ENCODE data around the gene CCDC157.

DNA sequence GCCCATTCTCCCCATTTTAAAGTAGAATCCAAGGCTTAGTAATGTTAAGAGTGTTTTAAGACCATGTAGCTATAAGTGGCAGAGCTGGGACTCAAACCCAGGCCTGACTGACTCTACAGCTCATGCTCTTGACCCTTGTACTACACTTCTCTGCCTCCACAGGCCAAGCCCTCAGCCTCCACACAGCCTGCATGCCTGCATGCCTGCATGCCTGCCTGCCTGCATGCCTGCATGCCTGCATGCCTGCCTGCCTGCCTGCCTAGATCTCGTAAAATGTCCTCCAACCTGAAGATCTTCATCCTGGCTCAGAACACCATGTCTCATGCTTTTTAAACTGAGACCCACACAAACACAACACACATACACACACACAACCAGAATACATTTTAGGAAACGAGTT is 48.7 kb upstream of the CCDC157 start:
- no peak for TF ChIP-seq POLR2A (IDR thresholded peaks at IDR 0.05; ENCODE audit: extremely low read depth, insufficient read length)
- TF ChIP-seq, protein P1, sequence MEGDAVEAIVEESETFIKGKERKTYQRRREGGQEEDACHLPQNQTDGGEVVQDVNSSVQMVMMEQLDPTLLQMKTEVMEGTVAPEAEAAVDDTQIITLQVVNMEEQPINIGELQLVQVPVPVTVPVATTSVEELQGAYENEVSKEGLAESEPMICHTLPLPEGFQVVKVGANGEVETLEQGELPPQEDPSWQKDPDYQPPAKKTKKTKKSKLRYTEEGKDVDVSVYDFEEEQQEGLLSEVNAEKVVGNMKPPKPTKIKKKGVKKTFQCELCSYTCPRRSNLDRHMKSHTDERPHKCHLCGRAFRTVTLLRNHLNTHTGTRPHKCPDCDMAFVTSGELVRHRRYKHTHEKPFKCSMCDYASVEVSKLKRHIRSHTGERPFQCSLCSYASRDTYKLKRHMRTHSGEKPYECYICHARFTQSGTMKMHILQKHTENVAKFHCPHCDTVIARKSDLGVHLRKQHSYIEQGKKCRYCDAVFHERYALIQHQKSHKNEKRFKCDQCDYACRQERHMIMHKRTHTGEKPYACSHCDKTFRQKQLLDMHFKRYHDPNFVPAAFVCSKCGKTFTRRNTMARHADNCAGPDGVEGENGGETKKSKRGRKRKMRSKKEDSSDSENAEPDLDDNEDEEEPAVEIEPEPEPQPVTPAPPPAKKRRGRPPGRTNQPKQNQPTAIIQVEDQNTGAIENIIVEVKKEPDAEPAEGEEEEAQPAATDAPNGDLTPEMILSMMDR (IDR thresholded peaks at IDR 0.05; ENCODE audit: low read depth, low read length) = no peak
- TF ChIP-seq MYC (IDR thresholded peaks at IDR 0.05; ENCODE audit: low read depth, low read length) = no peak
- TF ChIP-seq, protein P2, sequence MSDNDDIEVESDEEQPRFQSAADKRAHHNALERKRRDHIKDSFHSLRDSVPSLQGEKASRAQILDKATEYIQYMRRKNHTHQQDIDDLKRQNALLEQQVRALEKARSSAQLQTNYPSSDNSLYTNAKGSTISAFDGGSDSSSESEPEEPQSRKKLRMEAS (IDR thresholded peaks at IDR 0.05; ENCODE audit: low read depth, low read length) = no peak
